OCI-LY7 (cell line): ENCODE data around the gene NUDCD3.
A peak's percentile ranks its signal among the peaks of the same experiment; 100 is the strongest.

Source experiments
- EZH2phosphoT487 ChIP-seq: fragments of 200-600 bp; sonication (generic); IDR thresholded peaks from 2 replicates; pipeline ENCODE4 v1.6.1; 2018; ENCODE audit warnings: low read depth, borderline replicate concordance, mild to moderate bottlenecking, mixed run types, antibody characterized with exemption, low read length, moderate library complexity, mixed read lengths
- TF ChIP-seq, protein P1 (sequence below): fragments of 200-600 bp; sonication (generic); conservative IDR thresholded peaks from 2 replicates; pipeline ENCODE4 v1.5.1; 2014; ENCODE audit warnings: mild to moderate bottlenecking, antibody characterized with exemption, low read length, moderate library complexity, mixed read lengths

DNA sequence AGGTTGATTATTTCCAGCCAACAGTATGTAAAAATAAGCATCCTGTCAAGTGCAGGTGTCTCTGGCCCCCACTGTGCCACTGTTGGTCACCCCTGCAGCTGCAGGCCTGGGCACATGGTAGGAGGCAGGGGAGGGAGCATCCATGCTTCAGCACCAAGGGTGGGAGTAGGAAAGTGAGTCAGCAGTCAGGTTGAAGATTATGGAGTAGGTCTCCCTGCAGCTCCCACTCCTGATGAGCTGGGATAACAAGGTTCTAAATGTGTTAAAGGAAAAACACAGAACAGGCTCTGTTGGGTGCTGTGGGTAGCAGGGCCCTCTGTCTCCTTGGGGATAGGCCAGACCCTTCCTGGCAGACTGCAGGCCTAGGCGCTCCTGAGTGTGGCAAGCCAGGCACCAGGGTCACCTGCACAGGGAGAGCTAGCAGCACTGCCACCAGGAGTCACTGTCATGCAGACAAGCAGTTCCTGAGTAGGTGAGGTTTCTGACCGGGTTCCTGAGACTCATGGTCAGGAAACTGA, 59.3 kb downstream of the NUDCD3 start:
- TF ChIP-seq, protein P1, sequence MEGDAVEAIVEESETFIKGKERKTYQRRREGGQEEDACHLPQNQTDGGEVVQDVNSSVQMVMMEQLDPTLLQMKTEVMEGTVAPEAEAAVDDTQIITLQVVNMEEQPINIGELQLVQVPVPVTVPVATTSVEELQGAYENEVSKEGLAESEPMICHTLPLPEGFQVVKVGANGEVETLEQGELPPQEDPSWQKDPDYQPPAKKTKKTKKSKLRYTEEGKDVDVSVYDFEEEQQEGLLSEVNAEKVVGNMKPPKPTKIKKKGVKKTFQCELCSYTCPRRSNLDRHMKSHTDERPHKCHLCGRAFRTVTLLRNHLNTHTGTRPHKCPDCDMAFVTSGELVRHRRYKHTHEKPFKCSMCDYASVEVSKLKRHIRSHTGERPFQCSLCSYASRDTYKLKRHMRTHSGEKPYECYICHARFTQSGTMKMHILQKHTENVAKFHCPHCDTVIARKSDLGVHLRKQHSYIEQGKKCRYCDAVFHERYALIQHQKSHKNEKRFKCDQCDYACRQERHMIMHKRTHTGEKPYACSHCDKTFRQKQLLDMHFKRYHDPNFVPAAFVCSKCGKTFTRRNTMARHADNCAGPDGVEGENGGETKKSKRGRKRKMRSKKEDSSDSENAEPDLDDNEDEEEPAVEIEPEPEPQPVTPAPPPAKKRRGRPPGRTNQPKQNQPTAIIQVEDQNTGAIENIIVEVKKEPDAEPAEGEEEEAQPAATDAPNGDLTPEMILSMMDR = peak; percentile 76
- TF ChIP-seq EZH2phosphoT487 = no peak
